ENCODE data around the gene POU4F1. TPM values are rescaled to one million over a fixed set of nuclear protein-coding genes. Genes with fewer than 3 reads are reported as not detected.

Gene POU4F1
- total RNA-seq, 2 experiments from 2014 or later = 0.07 to 0.20 TPM

- no peak for TF ChIP-seq CTCF (IDR thresholded peaks at IDR 0.05)
- Mint-ChIP-seq H3K27ac (no peak overlapping the region), H3K9me3 (no peaks in the 10 kb centered on the region), H3K4me1 (ENCODE audit: low read depth) (no peaks in the 10 kb centered on the region), H3K36me3 (ENCODE audit: low read depth) (no peaks in the 10 kb centered on the region), H3K4me3 (no peak overlapping the region), H3K27me3 (peaks cover 19% of the 10 kb centered on the region)
- ATAC-seq (no peak), DNase-seq (no peak)
- ChIA-PET POLR2A (no interaction called here), CTCF (no interaction called here)
- intact Hi-C loops (cut with micrococcal nuclease) = no loop called here
Measured at GRCh38 chr13:78572459-78572858, 30.9 kb downstream of the POU4F1 start.

DNA sequence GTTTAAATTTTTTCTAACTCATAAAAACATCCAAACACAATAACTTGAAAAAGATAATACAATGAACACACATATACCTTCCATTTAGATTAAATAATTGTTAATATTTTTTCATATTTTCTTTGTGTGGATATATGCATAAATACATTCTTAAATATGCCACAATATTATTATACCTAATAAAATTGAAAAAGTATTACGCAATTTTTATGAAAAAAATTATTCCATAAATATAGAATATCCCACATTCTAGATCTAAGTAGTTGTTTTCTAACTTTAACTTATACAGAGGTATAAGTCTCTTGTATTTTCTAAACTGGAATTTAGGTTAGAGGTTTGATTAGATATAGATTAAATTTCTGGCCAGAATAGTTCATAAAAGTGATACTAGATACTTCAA lies 34.3 kb downstream of the POU4F1 start:
- DNase-seq (no peak), ATAC-seq (no peak)
- Mint-ChIP-seq H3K4me3 (no peak overlapping the region), H3K9me3 (no peaks in the 10 kb centered on the region), H3K27ac (no peak overlapping the region), H3K4me1 (ENCODE audit: low read depth) (no peaks in the 10 kb centered on the region), H3K27me3 (peaks cover 10% of the 10 kb centered on the region), H3K36me3 (ENCODE audit: low read depth) (no peaks in the 10 kb centered on the region)
- TF ChIP-seq CTCF (IDR thresholded peaks at IDR 0.05) = no peak
- CTCF ChIA-PET = no interaction called here
- POLR2A ChIA-PET = no interaction called here
- intact Hi-C loops (cut with micrococcal nuclease) = no loop called here

DNA sequence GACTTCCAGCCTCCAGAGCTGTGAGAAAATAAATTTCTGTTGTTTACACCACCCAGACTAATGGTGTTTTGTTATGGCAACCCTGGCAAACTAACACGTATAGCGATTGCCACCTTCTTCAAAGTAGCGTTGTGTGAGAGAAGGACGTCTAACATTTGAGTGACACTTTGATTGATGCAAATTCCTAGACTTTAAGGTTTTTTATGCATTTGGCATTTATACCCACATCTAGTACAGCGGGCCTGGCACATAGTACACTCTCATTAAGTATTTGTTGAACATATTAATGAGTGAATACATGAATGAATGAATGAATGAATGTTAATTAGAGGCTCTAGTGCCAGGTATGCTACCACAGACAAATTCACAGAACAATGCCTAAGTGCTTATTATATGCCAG lies 36.7 kb downstream of the POU4F1 start:
- intact Hi-C loops (cut with micrococcal nuclease) = no loop called here
- POLR2A ChIA-PET = no interaction called here
- H3K9me3 Mint-ChIP-seq = no peaks in the 10 kb centered on the region
- peaks cover 12% of the 10 kb centered on the region for H3K27me3 Mint-ChIP-seq
- CTCF ChIA-PET = no interaction called here
- no peaks in the 10 kb centered on the region for H3K4me1 Mint-ChIP-seq (ENCODE audit: low read depth)
- no peak overlapping the region for H3K4me3 Mint-ChIP-seq
- TF ChIP-seq CTCF (IDR thresholded peaks at IDR 0.05) = no peak
- no peaks in the 10 kb centered on the region for H3K36me3 Mint-ChIP-seq (ENCODE audit: low read depth)
- DNase-seq (no peak), ATAC-seq (no peak)
- no peak overlapping the region for H3K27ac Mint-ChIP-seq

DNA sequence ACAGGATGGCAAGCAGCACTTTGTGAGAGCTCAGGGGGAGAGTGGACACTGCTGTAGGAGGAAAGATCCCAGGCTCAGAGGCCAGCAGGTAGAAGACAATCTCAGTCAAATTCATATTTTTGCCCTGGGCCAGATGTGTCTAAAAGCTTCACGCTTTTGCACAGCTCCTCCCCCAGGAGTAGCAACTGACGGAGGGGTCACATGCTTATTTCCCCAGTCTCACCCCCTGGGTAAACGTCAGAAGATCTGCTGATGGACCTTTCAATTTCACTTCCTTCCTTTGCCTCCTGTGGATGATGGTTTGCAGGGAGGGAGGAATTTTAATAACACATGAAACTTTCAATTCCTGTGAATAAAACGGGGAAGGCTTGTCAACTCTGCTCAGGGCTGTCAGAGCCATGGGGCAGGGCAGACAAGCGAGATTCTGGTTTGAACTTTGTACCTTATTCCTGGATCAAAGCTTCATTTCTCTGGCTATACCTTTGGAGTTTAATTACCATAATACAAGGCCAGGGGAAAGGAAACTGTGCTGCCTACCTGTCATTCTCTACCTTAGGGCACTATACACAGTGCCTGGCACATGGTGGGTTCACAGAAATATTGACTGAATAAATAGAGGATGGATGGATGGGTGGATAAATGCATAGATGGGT lies 41.0 kb downstream of the POU4F1 start:
- no peak overlapping the region for H3K4me3 Mint-ChIP-seq
- intact Hi-C loops (cut with micrococcal nuclease) = no loop called here
- DNase-seq (no peak), ATAC-seq (no peak)
- no peak for TF ChIP-seq CTCF (IDR thresholded peaks at IDR 0.05)
- no peak overlapping the region for H3K27ac Mint-ChIP-seq
- no peaks in the 10 kb centered on the region for H3K36me3 Mint-ChIP-seq (ENCODE audit: low read depth)
- H3K4me1 Mint-ChIP-seq (ENCODE audit: low read depth) = no peaks in the 10 kb centered on the region
- H3K27me3 Mint-ChIP-seq = peaks cover 11% of the 10 kb centered on the region
- POLR2A ChIA-PET = no interaction called here
- CTCF ChIA-PET = no interaction called here
- no peaks in the 10 kb centered on the region for H3K9me3 Mint-ChIP-seq

Other genes with a start within 250 kb of the POU4F1 start
- gene OBI1, start 55.6 kb upstream of the POU4F1 start, total RNA-seq = 10 to 100 TPM; 17.5 to 19.1 TPM